ENCODE measurements around the gene FGFBP3. TPM values are rescaled to one million over a fixed set of nuclear protein-coding genes. Genes with fewer than 3 reads are reported as not detected.

FGFBP3 gene
- total and polyA plus RNA-seq, 2 of the 13 experiments (the other 11 are each of a cell fraction or from before 2014, with no cell fraction given), result 0.50 to 2.0 TPM

DNA sequence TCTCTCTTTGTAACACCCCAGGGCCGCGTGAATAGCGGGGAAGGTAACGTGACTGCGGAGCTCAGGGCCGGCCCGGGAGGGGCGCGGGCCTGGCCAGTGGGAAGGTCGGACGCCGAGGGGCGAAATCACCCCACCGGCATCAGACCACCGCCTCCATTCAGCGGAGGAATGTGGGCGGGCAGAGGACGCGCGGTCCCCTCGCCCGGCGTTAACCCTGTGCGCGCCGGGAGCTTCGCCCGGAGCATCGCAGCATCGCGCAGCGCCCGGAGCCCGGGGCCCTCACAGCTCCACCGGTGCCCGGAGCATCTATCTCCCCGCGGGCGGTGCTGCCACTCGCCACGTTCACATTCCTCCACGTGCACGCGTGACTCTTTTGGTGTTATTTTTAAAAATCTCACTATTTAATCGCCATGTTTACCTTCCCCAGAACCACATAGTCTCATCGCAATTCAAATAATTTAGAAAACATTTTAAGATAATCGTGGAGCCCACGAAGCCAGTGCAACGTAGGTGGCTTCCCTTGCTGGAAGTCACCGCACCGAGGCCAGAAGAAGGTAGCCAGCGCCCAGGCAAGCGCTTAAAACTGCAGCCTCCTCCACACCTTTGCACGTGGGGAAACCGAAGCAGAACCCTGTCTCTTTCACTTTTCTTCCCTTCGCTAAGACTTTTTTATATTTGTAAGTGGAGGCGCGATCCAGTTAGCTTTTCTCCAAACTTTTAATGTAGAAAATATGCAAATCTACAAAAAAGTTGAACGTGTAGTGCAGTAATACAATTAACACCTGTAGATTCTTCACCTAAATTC, 21.8 kb downstream of the FGFBP3 start (continued):
- TF ChIP-seq ZSCAN22 (CRISPR knock-in tag; IDR thresholded peaks at IDR 0.05) (no peak), POGZ (CRISPR knock-in tag; IDR thresholded peaks at IDR 0.05) (peak; percentile 69), ZEB1 (IDR thresholded peaks at IDR 0.05; ENCODE audit: insufficient replicate concordance, low read depth) (peak; percentile 23), ZNF737 (CRISPR knock-in tag; IDR thresholded peaks at IDR 0.05; ENCODE audit: borderline replicate concordance) (no peak), HNF4G (IDR thresholded peaks at IDR 0.05; ENCODE audit: borderline replicate concordance, low read depth, low read length) (no peak), HNF4G (CRISPR knock-in tag; IDR thresholded peaks at IDR 0.05; ENCODE audit: borderline replicate concordance, low read depth) (no peak), SIN3B (IDR thresholded peaks at IDR 0.05; ENCODE audit: low read length) (no peak), ZNF790 (CRISPR knock-in tag; IDR thresholded peaks at IDR 0.05; ENCODE audit: borderline replicate concordance) (peak; percentile 71), ZNF33B (CRISPR knock-in tag; IDR thresholded peaks at IDR 0.05) (peak; percentile 30; the same call in 1 of the 2 replicates), NFYB (CRISPR knock-in tag; IDR thresholded peaks at IDR 0.05) (peak; percentile 64), TAF1 (CRISPR knock-in tag; IDR thresholded peaks at IDR 0.05) (no peak; the same call in 1 of the 2 replicates), ZNF205 (CRISPR knock-in tag; IDR thresholded peaks at IDR 0.05) (0 out of 2 replicates have a peak, but pooled peaks have one; percentile 32)
- TF ChIP-seq, protein P1, sequence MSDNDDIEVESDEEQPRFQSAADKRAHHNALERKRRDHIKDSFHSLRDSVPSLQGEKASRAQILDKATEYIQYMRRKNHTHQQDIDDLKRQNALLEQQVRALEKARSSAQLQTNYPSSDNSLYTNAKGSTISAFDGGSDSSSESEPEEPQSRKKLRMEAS (IDR thresholded peaks at IDR 0.05), result peak; percentile 82
- TF ChIP-seq, protein P2, sequence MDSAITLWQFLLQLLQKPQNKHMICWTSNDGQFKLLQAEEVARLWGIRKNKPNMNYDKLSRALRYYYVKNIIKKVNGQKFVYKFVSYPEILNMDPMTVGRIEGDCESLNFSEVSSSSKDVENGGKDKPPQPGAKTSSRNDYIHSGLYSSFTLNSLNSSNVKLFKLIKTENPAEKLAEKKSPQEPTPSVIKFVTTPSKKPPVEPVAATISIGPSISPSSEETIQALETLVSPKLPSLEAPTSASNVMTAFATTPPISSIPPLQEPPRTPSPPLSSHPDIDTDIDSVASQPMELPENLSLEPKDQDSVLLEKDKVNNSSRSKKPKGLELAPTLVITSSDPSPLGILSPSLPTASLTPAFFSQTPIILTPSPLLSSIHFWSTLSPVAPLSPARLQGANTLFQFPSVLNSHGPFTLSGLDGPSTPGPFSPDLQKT (CRISPR knock-in tag; IDR thresholded peaks at IDR 0.05; ENCODE audit: borderline replicate concordance), result no peak
- TF ChIP-seq, protein P3, sequence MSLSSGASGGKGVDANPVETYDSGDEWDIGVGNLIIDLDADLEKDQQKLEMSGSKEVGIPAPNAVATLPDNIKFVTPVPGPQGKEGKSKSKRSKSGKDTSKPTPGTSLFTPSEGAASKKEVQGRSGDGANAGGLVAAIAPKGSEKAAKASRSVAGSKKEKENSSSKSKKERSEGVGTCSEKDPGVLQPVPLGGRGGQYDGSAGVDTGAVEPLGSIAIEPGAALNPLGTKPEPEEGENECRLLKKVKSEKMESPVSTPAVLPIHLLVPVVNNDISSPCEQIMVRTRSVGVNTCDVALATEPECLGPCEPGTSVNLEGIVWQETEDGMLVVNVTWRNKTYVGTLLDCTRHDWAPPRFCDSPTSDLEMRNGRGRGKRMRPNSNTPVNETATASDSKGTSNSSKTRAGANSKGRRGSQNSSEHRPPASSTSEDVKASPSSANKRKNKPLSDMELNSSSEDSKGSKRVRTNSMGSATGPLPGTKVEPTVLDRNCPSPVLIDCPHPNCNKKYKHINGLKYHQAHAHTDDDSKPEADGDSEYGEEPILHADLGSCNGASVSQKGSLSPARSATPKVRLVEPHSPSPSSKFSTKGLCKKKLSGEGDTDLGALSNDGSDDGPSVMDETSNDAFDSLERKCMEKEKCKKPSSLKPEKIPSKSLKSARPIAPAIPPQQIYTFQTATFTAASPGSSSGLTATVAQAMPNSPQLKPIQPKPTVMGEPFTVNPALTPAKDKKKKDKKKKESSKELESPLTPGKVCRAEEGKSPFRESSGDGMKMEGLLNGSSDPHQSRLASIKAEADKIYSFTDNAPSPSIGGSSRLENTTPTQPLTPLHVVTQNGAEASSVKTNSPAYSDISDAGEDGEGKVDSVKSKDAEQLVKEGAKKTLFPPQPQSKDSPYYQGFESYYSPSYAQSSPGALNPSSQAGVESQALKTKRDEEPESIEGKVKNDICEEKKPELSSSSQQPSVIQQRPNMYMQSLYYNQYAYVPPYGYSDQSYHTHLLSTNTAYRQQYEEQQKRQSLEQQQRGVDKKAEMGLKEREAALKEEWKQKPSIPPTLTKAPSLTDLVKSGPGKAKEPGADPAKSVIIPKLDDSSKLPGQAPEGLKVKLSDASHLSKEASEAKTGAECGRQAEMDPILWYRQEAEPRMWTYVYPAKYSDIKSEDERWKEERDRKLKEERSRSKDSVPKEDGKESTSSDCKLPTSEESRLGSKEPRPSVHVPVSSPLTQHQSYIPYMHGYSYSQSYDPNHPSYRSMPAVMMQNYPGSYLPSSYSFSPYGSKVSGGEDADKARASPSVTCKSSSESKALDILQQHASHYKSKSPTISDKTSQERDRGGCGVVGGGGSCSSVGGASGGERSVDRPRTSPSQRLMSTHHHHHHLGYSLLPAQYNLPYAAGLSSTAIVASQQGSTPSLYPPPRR (CRISPR knock-in tag; IDR thresholded peaks at IDR 0.05; ENCODE audit: borderline replicate concordance), result no peak
- TF ChIP-seq, protein P4, sequence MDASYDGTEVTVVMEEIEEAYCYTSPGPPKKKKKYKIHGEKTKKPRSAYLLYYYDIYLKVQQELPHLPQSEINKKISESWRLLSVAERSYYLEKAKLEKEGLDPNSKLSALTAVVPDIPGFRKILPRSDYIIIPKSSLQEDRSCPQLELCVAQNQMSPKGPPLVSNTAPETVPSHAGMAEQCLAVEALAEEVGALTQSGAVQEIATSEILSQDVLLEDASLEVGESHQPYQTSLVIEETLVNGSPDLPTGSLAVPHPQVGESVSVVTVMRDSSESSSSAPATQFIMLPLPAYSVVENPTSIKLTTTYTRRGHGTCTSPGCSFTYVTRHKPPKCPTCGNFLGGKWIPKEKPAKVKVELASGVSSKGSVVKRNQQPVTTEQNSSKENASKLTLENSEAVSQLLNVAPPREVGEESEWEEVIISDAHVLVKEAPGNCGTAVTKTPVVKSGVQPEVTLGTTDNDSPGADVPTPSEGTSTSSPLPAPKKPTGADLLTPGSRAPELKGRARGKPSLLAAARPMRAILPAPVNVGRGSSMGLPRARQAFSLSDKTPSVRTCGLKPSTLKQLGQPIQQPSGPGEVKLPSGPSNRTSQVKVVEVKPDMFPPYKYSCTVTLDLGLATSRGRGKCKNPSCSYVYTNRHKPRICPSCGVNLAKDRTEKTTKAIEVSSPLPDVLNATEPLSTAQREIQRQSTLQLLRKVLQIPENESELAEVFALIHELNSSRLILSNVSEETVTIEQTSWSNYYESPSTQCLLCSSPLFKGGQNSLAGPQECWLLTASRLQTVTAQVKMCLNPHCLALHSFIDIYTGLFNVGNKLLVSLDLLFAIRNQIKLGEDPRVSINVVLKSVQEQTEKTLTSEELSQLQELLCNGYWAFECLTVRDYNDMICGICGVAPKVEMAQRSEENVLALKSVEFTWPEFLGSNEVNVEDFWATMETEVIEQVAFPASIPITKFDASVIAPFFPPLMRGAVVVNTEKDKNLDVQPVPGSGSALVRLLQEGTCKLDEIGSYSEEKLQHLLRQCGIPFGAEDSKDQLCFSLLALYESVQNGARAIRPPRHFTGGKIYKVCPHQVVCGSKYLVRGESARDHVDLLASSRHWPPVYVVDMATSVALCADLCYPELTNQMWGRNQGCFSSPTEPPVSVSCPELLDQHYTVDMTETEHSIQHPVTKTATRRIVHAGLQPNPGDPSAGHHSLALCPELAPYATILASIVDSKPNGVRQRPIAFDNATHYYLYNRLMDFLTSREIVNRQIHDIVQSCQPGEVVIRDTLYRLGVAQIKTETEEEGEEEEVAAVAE (CRISPR knock-in tag; IDR thresholded peaks at IDR 0.05; ENCODE audit: borderline replicate concordance), result no peak
- TF ChIP-seq, protein P5, sequence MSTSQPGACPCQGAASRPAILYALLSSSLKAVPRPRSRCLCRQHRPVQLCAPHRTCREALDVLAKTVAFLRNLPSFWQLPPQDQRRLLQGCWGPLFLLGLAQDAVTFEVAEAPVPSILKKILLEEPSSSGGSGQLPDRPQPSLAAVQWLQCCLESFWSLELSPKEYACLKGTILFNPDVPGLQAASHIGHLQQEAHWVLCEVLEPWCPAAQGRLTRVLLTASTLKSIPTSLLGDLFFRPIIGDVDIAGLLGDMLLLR (CRISPR knock-in tag; IDR thresholded peaks at IDR 0.05), result 0 out of 2 replicates have a peak, but pooled peaks have one; percentile 33

Measured in HepG2 (cell line).